NCI-H2171 (cell line): ENCODE measurements around the gene TRAPPC11.
"Not testable (repeated sequence)": the region's sequence is repeated elsewhere in the genome, so short reads cannot be mapped to it uniquely, and the experiment has no call there.

ENCODE experiments used
- DNase-seq: peaks from one replicate; lab custom pipeline; 2025; lab: John Stamatoyannopoulos, UW

The TRAPPC11 gene

DNA sequence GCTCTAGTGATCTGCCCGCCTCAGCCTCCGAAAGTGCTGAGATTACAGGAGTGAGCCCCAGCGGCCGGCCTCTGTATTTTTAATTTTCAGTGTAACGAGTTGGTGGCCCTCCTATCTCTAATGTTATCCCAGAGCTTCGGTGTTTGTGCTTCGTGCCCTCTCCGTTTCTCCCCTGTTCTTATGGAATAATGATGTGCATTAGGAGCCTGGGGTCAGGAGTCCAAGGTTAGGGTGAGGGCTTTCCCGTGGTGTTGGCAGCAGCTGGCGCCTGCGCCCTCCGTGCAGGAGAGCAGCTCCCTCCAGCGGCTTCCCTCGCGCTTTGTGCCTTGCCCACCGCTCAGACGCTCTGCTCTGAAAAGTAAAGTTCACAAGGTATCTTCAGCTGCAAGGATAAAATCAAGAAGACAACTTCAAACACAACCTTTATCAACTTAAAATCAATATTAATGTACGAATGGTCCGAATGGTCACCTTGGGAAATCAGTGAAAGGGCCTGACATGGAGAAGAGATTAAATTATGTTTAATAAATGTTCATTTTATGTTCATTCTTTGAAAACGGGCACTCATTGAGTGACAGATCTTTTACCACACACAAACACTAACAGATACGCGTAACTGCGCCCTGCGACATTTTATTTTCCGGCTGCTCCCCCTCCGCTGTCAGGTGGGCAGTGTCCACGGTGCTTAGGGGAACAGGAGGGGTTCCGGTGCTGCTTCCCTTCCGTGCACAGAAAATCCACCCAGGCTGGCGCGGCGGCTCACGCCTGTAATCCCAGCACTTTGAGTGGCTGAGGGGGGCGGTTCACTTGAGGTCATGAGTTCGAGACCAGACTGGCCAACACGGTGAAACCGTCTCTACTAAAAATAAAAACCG lies 62.4 kb downstream of the TRAPPC11 start:
- no peak for DNase-seq

- peak; percentile 88 for DNase-seq
Observed at GRCh38 chr4:183722731-183723560, 63.9 kb downstream of the TRAPPC11 start.

DNA sequence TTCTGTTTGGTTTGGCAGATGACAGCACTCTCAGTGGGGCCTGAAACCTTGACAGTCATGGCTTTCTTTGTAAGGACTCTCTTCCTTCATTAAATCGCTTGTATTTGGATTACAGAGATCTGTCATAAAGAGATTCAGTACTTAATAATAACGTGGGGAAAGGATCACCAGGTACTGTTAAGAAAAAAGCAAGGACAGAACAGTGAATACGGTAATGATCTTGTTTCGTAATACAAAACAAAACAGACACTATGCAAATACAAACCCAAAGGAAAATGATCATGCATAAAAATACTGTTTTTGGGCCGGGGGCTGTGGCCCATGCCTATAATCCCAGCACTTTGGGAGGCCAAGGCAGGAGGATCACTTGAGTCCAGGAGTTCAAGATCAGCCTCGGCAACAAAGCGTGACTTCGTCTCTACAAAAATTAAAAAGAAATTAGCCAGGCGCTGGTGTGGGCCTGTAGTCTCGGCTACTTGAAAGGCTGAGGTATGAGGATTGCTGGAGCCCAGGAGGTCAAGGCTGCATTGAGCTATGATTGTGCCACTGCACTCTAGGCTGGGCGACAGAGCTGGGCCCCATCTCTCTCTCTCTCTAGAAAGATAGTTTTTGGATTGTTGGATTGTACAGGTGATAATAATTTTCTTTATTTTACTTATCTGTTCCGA lies 64.6 kb downstream of the TRAPPC11 start:
- no peak for DNase-seq

- not testable (repeated sequence) for DNase-seq
Observed at GRCh38 chr4:183725585-183725984, 66.5 kb downstream of the TRAPPC11 start.

- no peak for DNase-seq
Observed at GRCh38 chr4:183727482-183727881, 68.4 kb downstream of the TRAPPC11 start.

- no peak for DNase-seq
Observed at GRCh38 chr4:183728223-183729068, 69.4 kb downstream of the TRAPPC11 start.

- no peak for DNase-seq
Observed at GRCh38 chr4:183729069-183729406, 69.9 kb downstream of the TRAPPC11 start.

DNA sequence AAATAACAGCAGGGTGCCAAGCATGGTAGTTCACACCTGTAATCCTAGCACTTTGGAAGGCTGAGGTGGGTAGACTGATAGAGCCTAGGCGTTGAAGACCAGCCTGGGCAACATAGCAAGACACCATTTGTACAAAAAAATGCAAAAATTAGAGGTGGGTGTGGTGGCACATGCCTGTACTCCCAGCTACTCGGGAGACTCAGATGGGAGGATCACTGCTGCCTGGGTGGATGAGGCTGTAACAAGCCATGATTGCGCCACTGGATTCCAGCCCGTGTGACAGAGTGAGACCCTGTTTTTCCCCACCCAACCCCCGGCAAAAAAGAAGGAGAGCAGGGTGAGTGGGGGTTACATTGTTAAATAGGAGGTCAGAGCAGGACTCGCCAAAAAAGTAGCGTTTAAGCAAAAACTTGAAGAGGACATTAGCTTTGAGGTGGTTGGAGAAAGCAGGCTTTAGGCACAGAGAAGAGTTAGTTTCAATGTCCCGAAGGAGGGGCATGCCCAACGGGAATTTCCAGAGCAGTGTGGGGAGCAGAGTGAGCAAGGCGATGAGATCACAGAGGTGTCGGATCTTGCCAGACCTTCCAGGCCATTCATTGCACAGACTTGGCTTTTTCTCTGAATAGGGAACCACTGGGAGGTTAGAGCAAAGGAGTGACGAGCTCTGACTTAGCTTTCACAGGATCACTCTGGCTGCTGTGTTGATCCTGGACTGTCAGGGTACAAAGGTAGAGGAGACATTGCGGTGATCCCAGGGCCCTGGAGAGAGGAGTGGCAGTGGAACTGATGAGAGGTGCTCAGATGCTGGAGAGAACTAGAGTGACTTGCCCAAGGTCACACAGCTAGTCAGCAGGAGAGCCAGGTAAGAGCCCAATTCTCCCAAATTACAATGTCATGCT lies 70.6 kb downstream of the TRAPPC11 start:
- no peak for DNase-seq

DNA sequence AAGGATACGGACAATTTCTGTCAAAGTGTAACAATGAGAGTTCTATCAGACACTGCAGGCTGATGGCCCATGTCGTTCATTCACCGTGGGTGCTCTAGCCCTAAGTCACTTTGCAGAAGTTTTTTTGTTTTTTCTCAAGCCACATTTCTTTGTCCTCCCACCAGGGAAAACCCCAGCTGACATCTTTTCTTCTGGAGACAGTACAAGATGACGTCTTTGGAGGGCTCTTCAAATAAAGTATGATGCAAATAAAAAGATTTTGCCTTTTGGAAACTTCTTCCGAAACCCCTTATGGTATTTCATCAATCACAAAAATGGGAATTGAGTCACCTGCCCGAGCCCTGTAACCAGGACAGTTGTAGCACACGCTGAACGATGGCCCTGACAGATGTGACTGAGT lies 73.2 kb downstream of the TRAPPC11 start:
- DNase-seq = no peak

GRCh38 chr4:183733181-183733580 lies 74.1 kb downstream of the TRAPPC11 start:
- no peak for DNase-seq

DNA sequence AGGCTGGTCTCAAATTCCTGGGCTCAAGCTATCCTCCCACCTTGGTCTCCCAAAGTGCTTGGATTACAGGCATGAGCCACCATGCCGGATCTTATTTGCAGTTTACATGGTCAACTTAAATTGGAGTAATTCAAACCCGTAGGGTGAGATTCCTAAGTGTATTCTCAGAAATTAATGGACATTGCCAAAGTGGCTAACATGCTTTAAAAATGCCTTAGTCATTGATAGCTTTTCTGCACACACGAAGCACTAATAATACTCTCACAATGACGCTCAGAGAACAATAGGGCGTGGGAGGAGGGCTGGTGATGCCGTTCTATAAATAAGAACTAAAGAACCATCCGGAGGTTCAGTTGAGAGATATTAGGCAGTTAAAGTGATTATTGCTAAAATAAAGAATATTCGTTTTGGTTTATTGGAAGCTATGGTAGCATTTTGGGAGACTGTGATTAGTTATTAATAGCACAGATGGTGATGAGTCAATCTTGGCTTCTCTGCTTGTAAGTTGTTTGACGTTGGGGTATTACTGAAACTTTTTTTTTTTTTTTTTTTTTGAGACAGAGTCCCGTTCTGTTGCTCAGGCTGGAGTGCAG lies 79.1 kb downstream of the TRAPPC11 start:
- DNase-seq = no peak

DNA sequence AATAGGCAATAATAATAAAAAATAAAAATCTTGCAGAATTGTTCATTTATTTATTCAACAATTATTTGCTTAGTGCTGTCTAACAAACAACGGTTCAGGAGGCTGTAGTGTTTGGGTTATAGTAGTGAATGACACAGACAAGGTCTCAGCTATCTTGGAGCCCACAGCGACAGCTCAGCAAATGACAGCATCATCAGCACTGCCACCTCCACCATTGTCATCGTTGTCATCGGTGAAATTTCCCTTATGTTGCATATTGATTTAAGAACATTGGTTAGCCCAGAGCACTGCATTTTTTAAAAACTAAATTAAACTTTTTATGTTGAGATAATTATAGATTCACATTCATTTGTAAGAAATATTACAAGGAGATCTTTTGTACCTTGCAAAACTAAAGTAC lies 79.9 kb downstream of the TRAPPC11 start:
- DNase-seq = no peak

DNA sequence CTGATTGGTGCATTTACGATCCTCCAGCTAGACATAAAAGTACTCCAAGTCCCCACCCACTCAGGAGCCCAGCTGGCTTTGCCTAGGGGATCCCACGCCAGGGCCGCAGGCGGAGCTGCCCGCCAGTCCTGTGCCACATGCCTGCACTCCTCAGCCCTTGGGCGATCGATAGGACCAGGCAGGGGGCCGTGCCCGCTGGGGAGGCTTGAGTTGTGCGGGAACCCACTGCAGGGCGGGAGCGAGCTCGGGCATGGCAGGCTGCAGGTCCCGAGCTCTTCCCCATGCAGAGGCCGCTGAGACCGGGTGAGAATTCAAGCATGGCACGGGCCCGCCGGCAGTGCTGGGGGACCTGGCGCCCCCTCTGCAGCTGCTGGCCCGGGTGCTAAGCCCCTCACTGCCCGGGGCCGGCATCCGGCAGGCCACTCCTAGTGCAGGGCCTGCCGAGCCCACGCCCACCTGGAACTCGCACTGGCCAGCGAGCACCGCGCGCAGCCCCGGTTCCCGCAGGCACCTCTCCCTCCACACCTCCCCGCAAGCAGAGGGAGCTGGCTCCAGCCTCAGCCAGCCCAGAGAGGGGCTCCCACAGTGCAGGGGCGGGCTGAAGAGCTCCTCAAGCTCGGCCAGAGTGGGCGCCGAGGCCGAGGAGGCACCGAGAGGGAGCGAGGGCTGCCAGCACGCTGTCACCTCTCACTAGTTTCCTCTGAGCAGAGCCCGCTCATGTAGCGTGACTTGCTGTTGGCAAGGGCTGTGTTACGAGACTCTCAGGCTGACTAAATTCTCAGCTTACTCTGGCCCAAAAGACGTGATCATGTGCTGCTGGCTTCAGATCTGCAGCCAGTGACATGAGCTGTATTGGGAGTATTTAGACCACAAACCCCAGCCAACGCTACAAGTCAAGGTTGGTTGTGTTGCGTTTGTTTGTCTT lies 87.5 kb downstream of the TRAPPC11 start:
- DNase-seq = no peak

DNA sequence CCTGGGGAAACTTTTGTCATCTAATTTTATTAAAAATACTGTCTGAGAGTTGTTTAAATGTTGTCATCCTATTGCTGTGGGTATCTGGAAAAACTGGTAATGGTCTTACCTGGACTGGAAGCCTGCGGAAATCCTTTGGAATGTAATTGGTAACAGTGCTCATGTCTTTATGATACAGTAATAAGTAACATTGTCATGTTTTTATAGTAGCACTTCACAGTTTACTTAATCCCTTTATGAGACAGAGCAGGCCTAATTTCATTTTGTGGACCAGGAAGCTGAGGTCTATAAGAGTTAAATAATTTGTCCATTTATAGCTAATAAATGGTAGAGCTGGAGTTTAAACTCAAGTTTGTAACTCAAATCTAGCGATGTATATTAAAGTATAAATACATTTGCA lies 88.3 kb downstream of the TRAPPC11 start:
- no peak for DNase-seq

DNA sequence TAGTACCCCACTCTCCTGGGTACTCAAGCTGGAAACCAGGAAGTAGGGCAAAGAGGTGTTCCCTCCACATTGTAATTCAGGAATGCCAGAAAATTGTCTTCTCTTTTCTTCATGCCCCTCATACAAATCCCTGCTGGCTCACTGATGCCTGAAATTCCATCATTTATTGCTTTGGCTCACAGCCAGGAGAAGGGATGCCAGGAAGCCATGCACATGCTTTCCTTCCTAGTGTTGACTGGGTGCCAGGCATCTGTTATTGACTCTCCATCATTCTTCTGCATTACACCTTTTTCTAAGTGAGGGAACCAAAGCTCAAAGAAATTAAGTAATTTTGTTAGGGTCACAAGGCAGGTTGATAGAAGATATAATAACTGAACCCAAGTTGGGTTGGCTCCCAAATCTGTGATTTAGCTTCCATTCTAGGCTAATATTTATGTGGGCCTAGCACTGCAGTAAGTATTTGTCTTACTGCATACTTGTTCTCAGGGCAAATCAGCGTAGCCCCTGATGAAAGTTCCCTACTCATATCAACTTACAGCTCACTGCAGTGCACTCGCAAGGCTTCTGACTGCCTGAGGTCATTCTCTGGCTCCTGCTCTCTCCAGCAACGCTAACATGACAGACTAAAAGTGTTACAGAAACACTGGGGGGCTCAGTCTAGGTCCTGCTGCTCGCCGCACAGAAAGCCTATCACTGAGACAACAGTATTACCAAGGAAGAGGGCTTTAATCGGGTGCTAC lies 89.0 kb downstream of the TRAPPC11 start:
- peak; percentile 12 for DNase-seq

DNA sequence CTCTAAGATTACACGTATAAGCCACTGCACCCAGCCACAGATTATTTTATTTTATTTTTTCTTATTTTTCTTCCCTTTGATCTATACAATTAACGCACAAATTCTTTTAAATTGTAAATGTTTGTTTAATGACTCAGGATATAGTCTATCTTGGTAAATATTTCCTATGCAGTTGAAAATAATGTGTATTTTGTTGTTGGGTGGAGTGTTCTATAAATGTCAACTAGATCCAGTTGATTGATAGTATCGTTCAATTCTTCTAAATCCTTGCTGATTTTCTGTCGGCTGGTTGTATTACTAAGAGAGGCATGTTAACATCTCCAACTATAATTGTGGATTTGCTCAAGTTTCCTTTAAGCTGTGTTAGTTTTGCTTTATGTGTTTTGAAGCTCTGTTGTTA lies 92.0 kb downstream of the TRAPPC11 start:
- no peak for DNase-seq

DNA sequence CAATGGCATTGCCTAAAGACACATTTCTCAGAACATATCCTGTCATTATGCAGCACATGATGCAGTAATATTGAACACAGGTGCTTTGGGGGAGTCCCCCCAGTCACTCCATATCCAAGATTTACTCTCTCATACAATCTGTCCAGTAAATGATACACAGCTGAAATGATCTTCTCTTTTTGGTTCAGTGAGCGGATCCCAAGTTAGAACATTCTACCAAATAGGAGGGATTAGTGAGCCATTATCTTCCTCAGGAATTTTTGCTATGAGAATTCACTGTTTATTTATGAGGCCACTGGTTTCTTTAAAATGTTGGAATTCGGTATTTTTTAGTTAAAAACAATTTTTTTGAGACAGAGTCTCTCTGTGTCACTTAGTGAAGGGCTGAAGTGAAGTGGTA lies 96.5 kb downstream of the TRAPPC11 start:
- DNase-seq = no peak

DNA sequence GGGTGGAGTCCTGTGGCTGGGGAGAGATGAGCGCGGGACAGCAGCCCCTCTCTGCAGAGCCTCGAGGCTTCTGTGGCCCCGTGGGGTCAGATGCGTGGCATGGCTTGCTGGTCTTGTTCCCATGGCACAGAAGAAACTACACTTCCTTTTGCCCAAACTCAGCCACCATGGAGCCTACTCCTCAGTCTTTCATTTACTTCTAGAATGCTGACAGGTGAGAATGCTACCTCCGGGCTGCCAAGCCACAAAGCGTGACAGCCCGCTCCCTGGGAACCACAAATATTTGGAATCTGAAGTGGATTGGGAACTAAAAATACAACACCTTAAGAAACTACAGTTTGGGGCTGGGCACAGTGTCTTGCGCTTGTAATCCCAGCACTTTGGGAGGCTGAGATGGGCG lies 98.0 kb downstream of the TRAPPC11 start:
- no peak for DNase-seq
